ENCODE measurements around the gene NUP155. TPM values are rescaled to one million over a fixed set of nuclear protein-coding genes. Genes with fewer than 3 reads are reported as not detected.
"Not testable (repeated sequence)": the region's sequence is repeated elsewhere in the genome, so short reads cannot be mapped to it uniquely, and the experiment has no call there.

NUP155 gene
- polyA plus RNA-seq: 1 to 10 TPM; 2.0 to 5.0 (median 2.6) TPM

- WGBS, 3 donors: 1 to 2% (median 1%) methylated on average over 49 of the region's 49 CpGs
- peak within 1 kb of the TSS; percentile 70 for H3K27ac ChIP-seq (ENCODE audit: low read depth, low read length)
Observed at GRCh38 chr5:37370864-37371726, at the start of gene NUP155. NUP155 (minus strand) TSS chr5:37371106; CDS start chr5:37370977, 129 bp downstream.

- no peak overlapping the region for H3K27ac ChIP-seq (ENCODE audit: low read depth, low read length)
- WGBS, 3 donors: 91 to 95% (median 94%) methylated on average over 9 of the region's 9 CpGs
Observed at GRCh38 chr5:37417347-37417746, 46.4 kb upstream of the NUP155 start.

- H3K27ac ChIP-seq (ENCODE audit: low read depth, low read length): not testable (repeated sequence)
- 91 to 94% (median 92%) methylated on average over 7 to 14 of the region's 33 CpGs for WGBS, 3 donors
Observed at GRCh38 chr5:37415456-37415855, 44.5 kb upstream of the NUP155 start.

GRCh38 chr5:37412515-37412914, 41.6 kb upstream of the NUP155 start:
- no peak overlapping the region for H3K27ac ChIP-seq (ENCODE audit: low read depth, low read length)
- 89 to 93% (median 92%) methylated on average over 3 of the region's 3 CpGs for WGBS, 3 donors

GRCh38 chr5:37400501-37400900, 29.6 kb upstream of the NUP155 start:
- WGBS, 3 donors: 83 to 91% (median 84%) methylated on average over 4 of the region's 4 CpGs
- no peak overlapping the region for H3K27ac ChIP-seq (ENCODE audit: low read depth, low read length)

GRCh38 chr5:37396352-37396751, 25.4 kb upstream of the NUP155 start:
- 68 to 92% (median 76%) methylated on average over 5 of the region's 5 CpGs for WGBS, 3 donors
- H3K27ac ChIP-seq (ENCODE audit: low read depth, low read length): no peak overlapping the region

- 78 to 89% (median 79%) methylated on average over 3 of the region's 3 CpGs for WGBS, 3 donors
Observed at GRCh38 chr5:37391591-37391990, 20.7 kb upstream of the NUP155 start.

GRCh38 chr5:37379100-37379628, 8.3 kb upstream of the NUP155 start, which contains the start of gene WDR70:
WDR70 (plus strand) TSS chr5:37379318; CDS start chr5:37379368, 50 bp downstream.
- WGBS, 3 donors: 0 to 1% (median 1%) methylated on average over 27 to 39 of the region's 39 CpGs

More at GRCh38 chr5:37391591-37391990, 20.7 kb upstream of the NUP155 start:
- no peak overlapping the region for H3K27ac ChIP-seq (ENCODE audit: low read depth, low read length)

GRCh38 chr5:37378066-37378465, 7.2 kb upstream of the NUP155 start:
- 90 to 97% (median 94%) methylated on average over 12 of the region's 12 CpGs for WGBS, 3 donors
- H3K27ac ChIP-seq (ENCODE audit: low read depth, low read length): not testable (repeated sequence)

More at GRCh38 chr5:37379100-37379628, 8.3 kb upstream of the NUP155 start, which contains the start of gene WDR70:
- H3K27ac ChIP-seq (ENCODE audit: low read depth, low read length): not testable (repeated sequence)

- WGBS, 3 donors: 80 to 88% (median 85%) methylated on average over 3 of the region's 3 CpGs
- no peak overlapping the region for H3K27ac ChIP-seq (ENCODE audit: low read depth, low read length)
Observed at GRCh38 chr5:37375091-37375490, 4.2 kb upstream of the NUP155 start.

- H3K27ac ChIP-seq (ENCODE audit: low read depth, low read length): no peak overlapping the region
- WGBS, 3 donors: 0% methylated on average over 7 of the region's 7 CpGs
Observed at GRCh38 chr5:37370550-37370863, 399 bp downstream of the NUP155 start.

- WGBS, 3 donors: 89 to 97% (median 96%) methylated on average over 6 of the region's 6 CpGs
- H3K27ac ChIP-seq (ENCODE audit: low read depth, low read length): no peak overlapping the region
Observed at GRCh38 chr5:37355161-37355560, 15.7 kb downstream of the NUP155 start.

GRCh38 chr5:37342741-37343140, 28.2 kb downstream of the NUP155 start:
- 98% methylated on average over 18 of the region's 18 CpGs for WGBS, 3 donors
- H3K27ac ChIP-seq (ENCODE audit: low read depth, low read length): not testable (repeated sequence)

GRCh38 chr5:37334754-37335153, 36.2 kb downstream of the NUP155 start:
- not testable (repeated sequence) for H3K27ac ChIP-seq (ENCODE audit: low read depth, low read length)
- WGBS, 3 donors: 95 to 97% (median 96%) methylated on average over 12 of the region's 12 CpGs

- no peak overlapping the region for H3K27ac ChIP-seq (ENCODE audit: low read depth, low read length)
Observed at GRCh38 chr5:37326536-37326935, 44.4 kb downstream of the NUP155 start.

- WGBS, 3 donors: 93 to 100% (median 94%) methylated on average over 1 of the region's 1 CpG
- no peak overlapping the region for H3K27ac ChIP-seq (ENCODE audit: low read depth, low read length)
Observed at GRCh38 chr5:37323607-37324006, 47.3 kb downstream of the NUP155 start.

- no peak overlapping the region for H3K27ac ChIP-seq (ENCODE audit: low read depth, low read length)
- WGBS, 3 donors: 88 to 95% (median 91%) methylated on average over 3 of the region's 3 CpGs
Observed at GRCh38 chr5:37319037-37319782, 51.7 kb downstream of the NUP155 start.

- H3K27ac ChIP-seq (ENCODE audit: low read depth, low read length): no peak overlapping the region
- 63 to 92% (median 64%) methylated on average over 4 of the region's 4 CpGs for WGBS, 3 donors
Observed at GRCh38 chr5:37316027-37316426, 54.9 kb downstream of the NUP155 start.

- 81 to 100% (median 96%) methylated on average over 1 of the region's 1 CpG for WGBS, 3 donors
- H3K27ac ChIP-seq (ENCODE audit: low read depth, low read length): no peak overlapping the region
Observed at GRCh38 chr5:37310360-37310759, 60.5 kb downstream of the NUP155 start.
